ENCODE data around the gene ATRAID.
"Not testable (repeated sequence)": the region's sequence is repeated elsewhere in the genome, so short reads cannot be mapped to it uniquely, and the experiment has no call there.

Gene ATRAID

DNA sequence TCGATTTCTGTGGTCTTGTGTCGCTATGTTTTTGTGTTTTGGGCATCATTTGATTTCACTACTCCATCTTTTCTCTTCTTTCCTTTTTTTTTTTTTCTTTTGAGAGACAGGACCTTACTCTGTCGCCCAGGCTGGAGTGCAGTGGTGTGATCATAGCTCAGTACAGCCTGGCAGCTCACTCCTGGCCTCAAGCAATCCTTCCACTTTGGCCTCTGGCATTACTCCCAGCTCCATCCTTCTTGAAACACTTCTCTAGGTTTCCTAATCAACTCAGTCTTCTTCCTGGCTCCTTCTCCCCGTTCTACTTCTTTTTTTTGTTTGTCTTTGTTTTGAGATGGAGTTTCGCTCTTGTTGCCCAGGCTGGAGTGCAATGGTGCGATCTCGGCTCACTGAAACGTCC is 36.5 kb upstream of the ATRAID start:
- FAIRE-seq (no peak), DNase-seq (ENCODE audit: insufficient read length, low spot score) (no peak)
- TF ChIP-seq, protein P1, sequence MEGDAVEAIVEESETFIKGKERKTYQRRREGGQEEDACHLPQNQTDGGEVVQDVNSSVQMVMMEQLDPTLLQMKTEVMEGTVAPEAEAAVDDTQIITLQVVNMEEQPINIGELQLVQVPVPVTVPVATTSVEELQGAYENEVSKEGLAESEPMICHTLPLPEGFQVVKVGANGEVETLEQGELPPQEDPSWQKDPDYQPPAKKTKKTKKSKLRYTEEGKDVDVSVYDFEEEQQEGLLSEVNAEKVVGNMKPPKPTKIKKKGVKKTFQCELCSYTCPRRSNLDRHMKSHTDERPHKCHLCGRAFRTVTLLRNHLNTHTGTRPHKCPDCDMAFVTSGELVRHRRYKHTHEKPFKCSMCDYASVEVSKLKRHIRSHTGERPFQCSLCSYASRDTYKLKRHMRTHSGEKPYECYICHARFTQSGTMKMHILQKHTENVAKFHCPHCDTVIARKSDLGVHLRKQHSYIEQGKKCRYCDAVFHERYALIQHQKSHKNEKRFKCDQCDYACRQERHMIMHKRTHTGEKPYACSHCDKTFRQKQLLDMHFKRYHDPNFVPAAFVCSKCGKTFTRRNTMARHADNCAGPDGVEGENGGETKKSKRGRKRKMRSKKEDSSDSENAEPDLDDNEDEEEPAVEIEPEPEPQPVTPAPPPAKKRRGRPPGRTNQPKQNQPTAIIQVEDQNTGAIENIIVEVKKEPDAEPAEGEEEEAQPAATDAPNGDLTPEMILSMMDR (IDR thresholded peaks at IDR 0.05; ENCODE audit: insufficient read depth, missing control alignments) = no peak

DNA sequence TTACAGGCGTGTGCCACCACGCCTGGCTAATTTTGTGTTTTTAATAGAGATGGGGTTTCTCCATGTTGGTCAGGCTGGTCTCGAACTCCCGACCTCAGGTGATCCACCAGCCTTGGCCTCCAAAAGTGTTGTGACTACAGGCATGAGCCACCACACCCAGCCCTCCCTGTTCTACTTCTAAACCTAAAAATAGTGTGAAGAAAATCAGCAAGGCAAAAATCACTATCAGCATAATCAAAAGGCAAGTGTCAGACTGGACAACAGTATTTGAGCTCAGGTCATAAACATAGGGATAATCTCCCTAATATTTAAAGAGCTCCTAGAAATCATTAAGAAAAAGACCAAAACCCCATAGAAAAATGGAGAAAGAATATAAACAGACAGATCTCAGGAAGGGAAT is 36.1 kb upstream of the ATRAID start:
- FAIRE-seq; DNase-seq (ENCODE audit: insufficient read length, low spot score): not testable (repeated sequence)

DNA sequence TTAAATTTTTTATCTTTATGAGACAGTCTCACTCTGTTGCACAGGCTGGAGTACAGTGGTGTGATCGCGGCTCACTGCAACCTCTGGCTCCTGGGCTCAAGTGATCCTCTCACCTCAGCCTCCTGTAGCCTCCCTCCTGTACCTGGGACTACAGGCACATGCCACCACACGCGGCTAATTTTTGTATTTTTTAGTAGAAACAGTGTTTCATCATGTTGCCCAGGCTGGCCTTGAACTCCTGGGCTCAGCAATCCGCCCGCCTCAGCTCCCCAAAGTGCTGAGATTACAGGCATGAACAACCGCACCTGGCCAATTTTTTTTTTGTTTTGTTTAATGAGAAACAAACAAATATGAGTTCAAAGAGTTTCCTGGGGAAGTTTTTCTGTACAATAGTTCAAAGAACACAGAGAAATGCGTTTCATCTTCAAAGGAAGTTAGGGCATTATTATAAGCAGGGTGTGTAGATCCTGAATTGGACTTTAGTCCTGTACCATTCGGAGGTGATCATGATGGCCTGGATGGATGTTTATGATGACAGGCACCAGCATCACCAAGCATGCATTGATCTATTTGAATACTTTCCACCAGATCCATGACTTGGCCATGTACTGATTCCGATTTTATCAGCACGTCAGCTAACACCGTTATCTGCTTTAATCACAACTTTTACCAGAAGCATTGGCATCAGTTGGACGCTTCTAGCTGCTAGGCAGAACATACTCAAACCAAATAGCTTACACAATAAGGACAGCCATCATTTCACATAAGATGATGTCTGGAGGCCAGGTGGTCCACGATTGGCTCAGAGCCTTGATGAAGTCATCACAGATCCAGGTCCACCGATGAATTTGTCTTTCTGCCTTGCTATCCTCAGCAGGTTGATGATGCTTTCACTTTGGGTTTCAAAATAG is 34.1 kb upstream of the ATRAID start:
- no peak for FAIRE-seq
- no peak for DNase-seq (ENCODE audit: insufficient read length, low spot score)
- TF ChIP-seq, protein P1 (IDR thresholded peaks at IDR 0.05; ENCODE audit: insufficient read depth, missing control alignments) = no peak

DNA sequence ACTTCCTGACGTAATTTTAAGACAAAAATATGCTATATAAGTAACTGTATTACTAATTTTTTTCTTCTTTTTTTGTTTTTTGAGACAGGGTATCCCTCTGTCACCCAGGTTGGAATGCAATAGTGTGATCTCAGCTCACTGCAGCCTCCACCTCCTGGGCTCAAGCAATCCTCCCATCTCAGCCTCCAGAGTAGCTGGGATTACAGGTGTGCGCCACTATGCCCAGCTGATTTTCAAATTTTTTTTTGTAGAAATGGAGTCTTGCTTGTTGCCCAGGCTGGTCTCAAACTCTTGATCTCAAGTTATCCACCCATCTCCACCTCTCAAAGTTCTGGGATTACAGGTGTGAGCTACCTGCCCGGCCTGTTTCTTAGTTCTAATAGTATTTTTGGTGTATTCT is 33.4 kb upstream of the ATRAID start:
- DNase-seq (ENCODE audit: insufficient read length, low spot score) = no peak
- TF ChIP-seq, protein P1 (IDR thresholded peaks at IDR 0.05; ENCODE audit: insufficient read depth, missing control alignments) = no peak
- no peak for FAIRE-seq

DNA sequence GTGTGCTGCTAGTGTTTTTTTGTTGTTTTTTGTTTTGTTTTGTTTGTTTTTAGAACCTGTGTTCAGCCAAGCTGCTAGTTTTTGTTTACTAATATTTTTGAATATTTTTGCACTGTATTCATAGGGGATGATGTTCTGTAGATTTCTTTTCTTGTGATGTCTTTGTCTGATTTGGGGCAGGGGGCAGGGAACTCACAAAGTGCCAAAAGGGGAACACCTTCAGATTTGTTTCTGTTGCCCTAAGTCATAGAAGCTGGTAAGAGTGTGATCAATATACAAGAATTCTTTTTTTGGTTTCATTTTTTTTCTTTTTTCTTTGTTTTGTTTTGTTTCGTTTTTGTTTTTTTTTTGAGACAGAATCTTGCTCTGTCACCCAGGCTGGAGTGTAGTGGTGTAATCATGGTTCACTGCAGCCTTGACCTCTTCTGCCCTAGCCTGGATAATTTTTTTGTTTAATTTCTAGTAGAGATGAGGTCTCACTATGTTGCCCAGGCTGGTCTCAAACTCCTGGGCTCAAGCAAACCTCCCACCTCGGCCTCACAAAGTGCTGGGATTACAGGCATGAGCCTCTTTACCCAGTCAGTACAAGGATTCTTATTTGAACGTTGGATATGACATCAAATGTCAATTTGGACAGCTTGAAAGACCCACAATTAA is 32.4 kb upstream of the ATRAID start:
- TF ChIP-seq, protein P1 (IDR thresholded peaks at IDR 0.05; ENCODE audit: insufficient read depth, missing control alignments) = no peak
- no peak for FAIRE-seq
- DNase-seq (ENCODE audit: insufficient read length, low spot score) = no peak

DNA sequence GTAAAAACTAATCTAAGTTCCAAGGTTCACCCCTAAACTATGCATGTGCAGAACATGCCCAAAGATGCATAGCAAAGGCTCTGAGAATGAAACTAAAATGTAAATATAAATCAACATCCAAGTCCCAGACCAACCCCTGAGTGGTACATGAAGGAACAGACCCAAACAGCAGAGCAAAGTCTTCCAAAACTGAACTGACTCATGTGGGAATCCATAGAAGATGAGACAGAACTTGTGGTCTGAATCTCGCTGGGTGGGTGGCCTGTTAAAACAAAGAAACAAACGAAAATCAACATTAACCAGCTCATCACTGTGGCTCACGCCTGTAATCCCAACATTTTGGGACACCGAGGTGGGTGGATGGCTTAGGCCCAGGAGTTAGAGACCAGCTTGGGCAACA is 29.5 kb upstream of the ATRAID start:
- FAIRE-seq = no peak
- DNase-seq (ENCODE audit: insufficient read length, low spot score) = no peak
- TF ChIP-seq, protein P1 (IDR thresholded peaks at IDR 0.05; ENCODE audit: insufficient read depth, missing control alignments) = no peak

DNA sequence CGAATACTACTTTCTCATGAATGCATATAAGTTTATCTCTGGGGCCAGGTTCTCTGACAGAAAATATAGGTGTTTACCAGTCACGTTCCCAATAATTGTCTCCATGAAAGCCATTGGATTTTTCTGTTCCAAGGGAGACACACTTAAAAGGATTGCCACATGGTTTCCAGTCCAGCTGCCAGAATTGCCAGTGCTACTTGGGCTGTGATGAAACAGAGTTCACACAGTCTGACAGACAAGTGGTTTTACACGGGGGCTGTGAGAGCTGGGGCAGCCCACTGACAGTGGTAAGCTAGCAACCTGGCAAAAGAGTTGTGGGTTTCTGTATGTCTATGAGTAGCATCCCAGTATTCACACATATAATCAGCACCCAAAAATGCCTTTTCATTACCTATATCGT is 27.7 kb upstream of the ATRAID start:
- DNase-seq (ENCODE audit: insufficient read length, low spot score) (no peak), FAIRE-seq (no peak)
- TF ChIP-seq, protein P1 (IDR thresholded peaks at IDR 0.05; ENCODE audit: insufficient read depth, missing control alignments) = no peak
